NAMALWA (cell line): Measurements from ENCODE around the gene LHFPL3.

Experiments
- DNase-seq: peaks from one replicate; pipeline ENCODE4 v3.0.0-alpha.2; 2015; ENCODE audit warnings: low spot score

Gene LHFPL3

GRCh38 chr7:104371216-104371979 is 43.0 kb downstream of the LHFPL3 start:
- no peak for DNase-seq

GRCh38 chr7:104371980-104372357 is 43.6 kb downstream of the LHFPL3 start:
- no peak for DNase-seq

DNA sequence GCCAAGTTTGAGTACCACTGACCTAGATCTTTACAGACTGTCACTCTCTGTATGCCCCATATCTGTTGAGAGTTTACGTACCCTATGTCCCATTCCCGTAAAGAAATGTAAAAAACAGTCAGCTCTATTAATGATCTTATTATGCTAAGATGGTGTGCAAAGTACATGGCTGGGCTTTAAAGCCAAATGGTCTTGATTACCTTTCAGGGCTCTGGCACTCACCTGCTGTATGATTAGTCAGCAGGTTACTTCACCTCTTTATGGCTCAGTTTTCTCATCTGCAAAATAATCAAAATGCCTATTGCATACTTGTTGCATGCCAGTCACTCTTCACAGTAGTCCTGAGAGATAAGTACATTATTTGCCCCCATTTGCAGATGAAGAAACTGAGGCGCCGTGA is 54.2 kb downstream of the LHFPL3 start:
- no peak for DNase-seq

DNA sequence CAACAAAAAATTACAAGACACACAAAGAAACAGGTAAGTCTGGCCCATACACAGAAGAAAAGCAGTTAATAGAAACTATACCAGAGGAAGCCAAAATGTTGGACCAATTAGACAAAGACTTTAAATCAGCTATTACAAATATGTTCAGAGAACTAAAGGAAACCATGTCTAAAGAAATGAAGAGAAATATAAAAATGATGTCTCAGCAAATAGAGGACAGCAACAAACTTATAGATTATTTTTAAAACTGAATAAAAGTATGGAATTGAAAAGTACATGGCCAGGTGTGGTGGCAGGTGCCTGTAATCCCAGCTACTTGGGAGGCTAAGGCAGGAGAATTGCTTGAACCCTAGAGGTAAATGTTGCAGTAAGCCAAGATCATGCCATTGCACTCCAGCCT is 58.5 kb downstream of the LHFPL3 start:
- no peak for DNase-seq

- no peak for DNase-seq
Measured at GRCh38 chr7:104388222-104388621, 59.8 kb downstream of the LHFPL3 start.

DNA sequence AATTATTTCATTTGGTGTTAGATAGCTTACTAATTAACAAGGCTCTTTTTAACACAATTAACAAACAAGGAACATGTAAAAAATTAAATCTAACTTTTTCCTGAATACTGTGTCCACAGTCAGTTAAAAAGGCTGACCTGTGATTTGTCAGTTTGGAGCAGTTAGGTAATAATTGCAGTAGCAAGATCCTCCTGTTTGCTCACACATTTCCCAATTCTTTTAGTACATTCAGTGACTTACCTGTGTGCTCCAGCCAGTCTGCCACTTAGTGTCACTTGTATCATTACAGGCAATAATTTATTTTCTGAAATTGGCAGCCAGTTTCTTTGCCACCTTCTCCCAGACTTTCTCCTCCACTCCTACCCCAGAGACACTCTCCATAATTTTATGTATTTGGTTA is 66.8 kb downstream of the LHFPL3 start:
- no peak for DNase-seq

DNA sequence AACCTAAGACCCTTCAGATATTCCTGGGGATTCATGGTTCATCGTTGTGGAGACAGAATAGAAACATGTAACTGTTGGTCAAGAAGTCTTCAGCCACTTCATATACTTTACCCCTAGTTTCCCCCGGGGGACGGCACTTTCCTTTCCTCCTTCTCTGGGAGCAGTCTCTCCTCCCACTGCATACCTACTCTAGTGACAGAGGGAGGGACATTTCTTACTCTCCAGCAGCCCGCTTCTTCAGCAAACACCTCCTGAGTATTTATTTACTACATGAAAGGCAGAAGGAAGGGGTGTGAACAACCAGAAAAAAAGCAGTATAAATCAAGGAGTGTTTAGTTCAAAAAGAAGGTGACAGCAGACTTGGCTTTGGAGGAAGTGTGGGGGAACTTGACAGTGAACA is 69.0 kb downstream of the LHFPL3 start:
- no peak for DNase-seq

- no peak for DNase-seq
Measured at GRCh38 chr7:104408371-104408770, 80.0 kb downstream of the LHFPL3 start.

- no peak for DNase-seq
Measured at GRCh38 chr7:104410742-104411141, 82.3 kb downstream of the LHFPL3 start.

DNA sequence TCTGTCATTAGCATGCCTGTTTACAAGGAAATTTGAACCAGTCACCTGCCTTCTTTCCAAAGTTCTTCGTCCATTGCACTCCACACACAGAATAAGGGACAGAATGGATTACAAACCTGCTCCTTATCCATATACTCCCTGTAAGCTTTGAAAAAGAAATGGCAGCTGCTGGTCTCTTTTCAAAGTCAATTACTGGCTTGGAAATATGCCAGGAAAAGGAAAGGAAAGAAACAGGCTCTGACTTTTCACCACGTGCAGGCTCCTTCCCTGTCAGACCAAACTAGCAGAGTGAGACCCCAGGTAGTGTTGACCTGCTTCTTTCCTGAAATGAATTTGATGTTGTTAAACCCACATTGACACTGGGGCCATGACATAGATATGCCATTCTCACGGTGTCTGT is 84.5 kb downstream of the LHFPL3 start:
- no peak for DNase-seq

DNA sequence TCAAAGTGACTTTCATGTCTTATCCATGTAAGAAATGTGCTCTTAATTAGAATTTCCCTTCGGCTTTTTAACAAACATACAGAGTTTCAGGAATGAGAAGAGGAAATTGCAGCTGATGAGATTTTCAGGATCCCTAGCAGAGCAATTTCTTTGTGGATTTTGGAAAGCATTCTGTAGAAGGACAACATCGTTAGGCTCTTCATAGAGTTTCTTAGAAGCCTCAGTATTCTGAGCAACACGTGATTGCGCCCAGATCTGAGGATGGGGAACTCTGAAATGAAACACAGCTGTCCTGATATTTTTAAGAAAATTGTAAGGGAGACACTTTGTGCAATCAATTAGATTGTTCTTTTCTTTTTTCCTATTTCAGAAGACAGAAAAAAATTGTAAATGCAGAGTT is 85.8 kb downstream of the LHFPL3 start:
- no peak for DNase-seq

- peak; percentile 23 for DNase-seq
Measured at GRCh38 chr7:104415700-104416099, 87.3 kb downstream of the LHFPL3 start.

- no peak for DNase-seq
Measured at GRCh38 chr7:104416866-104417393, 88.5 kb downstream of the LHFPL3 start.

- DNase-seq = no peak
Measured at GRCh38 chr7:104431930-104432329, 103.5 kb downstream of the LHFPL3 start.

- DNase-seq = no peak
Measured at GRCh38 chr7:104434129-104434528, 105.7 kb downstream of the LHFPL3 start.

DNA sequence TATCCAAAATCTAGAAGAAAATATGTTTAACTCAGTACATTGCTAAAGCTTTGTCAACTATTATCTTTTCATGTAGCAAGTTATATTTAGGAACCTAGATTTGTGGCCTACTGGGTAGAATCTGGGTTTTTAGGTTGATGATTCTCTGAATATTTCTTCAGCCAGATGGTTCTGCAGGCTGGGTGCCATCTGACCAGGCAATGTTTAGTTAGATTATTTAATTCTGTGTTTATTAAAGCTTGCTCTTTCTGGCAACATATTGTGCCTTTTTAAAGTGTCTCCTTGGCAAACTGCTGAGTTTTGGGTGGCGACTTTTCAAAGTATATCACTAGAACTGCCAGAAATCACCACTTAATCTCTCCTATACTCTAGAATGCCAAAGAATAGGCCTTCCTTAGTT is 114.1 kb downstream of the LHFPL3 start:
- no peak for DNase-seq

GRCh38 chr7:104444017-104444416 is 115.6 kb downstream of the LHFPL3 start:
- DNase-seq = no peak

DNA sequence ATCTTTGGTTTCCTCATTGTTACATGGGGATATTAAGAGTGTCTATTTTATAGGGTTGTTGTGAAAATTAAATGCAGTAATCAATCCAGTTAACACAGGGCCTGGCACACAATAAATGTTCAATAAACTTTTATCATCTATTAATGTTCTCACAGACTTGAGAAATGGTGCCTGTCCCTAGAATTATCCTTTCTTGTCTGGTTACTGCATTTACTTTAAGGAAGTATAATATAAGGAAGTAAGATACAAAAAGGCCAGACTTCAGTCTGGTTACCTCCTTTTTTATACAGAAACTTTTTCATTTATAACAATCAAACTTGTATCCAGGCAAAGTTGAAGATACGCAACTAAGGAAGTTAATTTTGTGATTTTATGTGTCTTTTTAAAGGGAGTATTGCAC is 117.0 kb downstream of the LHFPL3 start:
- no peak for DNase-seq

DNA sequence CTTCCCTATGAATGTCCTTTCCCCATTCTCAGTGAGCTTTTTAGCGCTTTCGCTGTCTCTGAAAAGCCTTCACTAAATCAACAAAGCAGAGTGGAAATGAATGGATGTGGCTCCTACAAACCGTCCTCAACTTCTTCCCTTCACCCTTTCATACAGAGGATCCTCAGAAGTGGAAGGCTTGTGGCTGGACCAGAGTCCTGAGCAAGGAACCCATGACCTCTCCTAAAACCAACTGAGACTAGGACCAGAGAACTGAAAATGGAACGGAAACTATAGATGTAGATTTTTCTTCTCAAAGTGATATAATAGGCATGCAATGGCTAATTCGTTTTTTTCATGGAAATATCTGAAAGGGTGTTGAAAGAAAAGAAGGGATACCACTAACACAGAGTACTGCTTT is 122.5 kb downstream of the LHFPL3 start:
- DNase-seq = no peak

DNA sequence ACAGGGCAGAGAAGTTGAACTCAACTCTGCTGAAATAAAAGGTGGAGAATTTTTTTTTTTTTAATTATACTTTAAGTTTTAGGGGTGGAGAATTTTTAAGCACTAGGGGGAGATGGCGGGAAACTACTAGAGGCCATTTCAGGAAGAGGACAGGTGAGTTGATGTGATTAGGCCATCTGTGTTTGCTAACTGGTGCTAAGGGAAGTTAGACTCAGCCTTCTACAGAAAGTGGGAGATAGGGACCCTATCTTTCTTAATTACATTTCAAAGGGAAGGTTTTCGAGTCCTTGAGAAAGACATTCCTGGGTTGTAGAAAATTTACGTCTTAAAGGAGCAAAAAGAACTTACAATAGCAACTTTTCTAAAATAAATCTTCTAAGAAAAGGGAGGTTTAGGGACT is 124.8 kb downstream of the LHFPL3 start:
- DNase-seq = no peak

DNA sequence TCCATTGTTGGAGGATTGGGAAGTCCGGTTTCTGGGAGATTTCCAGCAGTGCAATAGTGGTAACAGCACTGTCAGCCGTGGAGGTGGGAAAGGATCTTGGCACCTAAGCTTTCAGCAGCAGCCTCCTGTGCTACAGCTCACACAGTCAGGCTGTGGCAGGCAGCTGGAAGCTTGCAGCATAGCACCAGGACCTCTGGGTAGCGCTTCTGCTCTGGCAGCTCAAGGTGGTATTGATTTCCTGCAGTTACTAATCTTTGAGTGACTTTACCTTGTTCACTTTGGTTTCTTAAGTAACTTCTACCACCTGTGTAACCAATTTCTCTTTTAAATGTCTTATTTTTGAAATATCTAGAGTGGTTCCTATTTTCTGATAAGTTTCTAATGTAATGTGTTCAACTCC is 130.5 kb downstream of the LHFPL3 start:
- DNase-seq = no peak

- DNase-seq = no peak
Measured at GRCh38 chr7:104469166-104469820, 140.9 kb downstream of the LHFPL3 start.

- DNase-seq = no peak
Measured at GRCh38 chr7:104480529-104480928, 152.1 kb downstream of the LHFPL3 start.
